Amygdala (tissue), 56 donors: ENCODE results near the gene MORC1.
"Not testable (repeated sequence)": the region's sequence is repeated elsewhere in the genome, so short reads cannot be mapped to it uniquely, and the experiment has no call there.

ENCODE experiments used
- DNase-seq, 56 donors: peaks; one replicate each; lab custom pipeline; 2025; lab: John Stamatoyannopoulos, UW

The MORC1 gene

DNA sequence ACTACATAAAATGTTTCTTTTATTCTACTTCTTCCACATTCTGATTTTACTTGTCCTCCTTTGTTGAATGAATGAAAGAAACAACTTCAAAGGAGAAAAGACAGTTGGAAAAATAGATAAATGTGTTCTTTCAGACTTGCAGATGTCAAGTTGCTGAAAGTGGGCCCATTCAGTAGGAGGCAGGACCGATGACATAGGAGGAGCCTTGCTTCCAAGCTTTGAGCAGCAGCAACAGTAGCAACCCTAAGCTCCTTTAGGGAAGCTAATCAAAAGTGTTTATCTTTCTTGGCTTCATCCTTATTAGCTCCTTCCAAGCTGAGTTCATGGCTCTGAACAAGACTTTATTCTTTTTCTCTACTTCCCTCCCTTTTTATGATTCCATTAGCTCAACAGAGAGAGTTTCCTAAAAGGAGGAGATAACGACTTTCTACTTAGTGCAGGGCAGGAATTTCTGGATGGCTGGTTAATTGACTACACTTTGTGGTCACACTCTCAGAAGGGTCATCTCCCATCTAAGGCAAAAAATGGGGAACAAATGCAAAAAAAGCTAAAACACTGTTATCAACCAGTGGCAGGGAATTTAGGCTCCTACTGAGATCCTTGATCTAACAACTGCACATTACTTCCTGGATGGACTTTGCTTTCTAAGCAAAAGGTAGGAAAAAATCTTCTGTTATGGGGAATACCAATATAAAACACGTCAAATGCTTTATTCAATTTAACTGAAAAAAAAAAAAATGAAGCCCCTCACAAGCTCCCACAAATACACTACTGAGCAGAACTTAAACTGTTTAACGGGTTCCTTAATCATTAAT, 4.8 kb downstream of the MORC1 start:
- DNase-seq = no peak

DNA sequence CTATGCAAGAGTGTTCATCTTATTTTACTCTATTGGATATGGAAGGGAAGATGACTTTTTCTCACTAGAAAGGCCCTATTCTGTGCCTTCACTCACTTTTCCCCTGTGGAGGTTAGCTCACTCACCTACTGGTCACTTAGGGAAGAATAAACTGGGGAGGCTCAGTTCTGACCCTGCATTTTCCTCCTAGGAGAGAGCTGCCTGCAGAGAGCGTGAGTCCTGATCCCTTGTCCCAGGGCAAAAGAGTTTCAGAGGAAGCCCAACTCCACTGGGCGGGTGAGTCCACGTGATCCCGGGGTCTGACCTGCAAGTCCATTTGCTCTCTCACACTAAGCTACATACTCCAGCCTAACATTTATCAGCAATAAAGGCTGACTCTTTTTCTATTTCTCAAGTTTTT, 8.4 kb downstream of the MORC1 start:
- no peak for DNase-seq

DNA sequence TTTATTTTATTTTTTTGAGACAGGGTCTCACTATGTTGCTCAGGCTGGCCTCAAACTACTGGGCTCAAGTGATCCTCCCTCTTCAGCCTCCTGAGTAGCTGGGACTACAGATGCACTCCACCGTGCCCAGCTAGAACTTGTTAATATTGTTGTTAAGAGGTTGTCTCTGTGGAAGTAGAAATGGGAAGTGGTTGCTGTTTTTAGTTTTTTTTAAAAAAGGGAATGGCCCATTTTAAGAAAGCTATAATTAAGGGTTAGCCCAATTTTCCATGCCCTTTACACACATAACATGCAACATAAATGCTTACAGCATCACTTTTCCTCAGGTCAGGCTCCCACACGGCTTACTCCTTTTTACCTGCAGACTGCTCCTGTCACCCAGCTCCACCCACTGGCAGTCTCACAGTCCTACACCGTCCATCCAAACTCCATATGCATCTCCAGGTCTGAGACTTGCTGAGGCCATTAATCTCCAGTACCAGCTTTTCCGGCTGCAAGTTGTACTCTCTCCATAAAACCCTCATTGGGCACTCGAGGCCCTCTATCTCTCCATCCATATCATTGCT, 19.8 kb downstream of the MORC1 start:
- no peak for DNase-seq

DNA sequence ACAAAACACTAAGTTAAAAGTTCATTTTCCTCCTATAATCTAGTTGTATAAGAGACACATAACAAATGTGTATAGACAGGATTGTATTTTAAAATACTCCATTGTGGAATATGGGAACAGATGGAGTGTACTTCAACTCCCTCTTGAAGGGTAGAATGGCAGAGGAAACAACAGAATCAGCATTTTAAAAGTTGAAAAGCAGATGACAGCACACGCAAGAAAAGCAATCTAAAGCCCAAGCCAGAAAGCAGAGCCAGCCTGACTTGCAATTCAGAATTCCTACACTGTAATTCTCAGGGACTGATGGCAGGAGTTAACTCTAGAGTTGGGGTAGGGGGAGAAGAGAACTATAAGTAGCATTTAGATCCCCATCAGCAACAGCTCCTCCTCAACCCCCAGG, 22.8 kb downstream of the MORC1 start:
- no peak for DNase-seq

DNA sequence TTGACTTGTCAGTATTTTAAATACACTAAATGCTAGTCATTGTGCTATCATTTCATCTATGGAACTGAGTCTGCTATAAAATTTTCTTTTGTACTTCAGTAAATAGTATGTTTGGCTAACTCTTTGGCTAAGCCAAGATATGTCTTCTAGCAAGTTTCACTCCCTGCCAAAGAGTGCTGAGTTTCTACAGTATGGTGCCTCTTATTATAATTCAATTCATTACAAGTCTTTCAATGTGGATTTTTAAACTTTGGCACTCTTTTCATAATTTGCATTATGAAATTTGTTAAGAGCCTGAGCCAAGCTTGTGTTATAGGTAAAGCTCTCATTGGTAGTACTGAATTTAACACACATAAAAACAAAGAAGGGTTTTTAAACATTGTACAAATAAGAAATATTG, 24.4 kb downstream of the MORC1 start:
- no peak for DNase-seq

DNA sequence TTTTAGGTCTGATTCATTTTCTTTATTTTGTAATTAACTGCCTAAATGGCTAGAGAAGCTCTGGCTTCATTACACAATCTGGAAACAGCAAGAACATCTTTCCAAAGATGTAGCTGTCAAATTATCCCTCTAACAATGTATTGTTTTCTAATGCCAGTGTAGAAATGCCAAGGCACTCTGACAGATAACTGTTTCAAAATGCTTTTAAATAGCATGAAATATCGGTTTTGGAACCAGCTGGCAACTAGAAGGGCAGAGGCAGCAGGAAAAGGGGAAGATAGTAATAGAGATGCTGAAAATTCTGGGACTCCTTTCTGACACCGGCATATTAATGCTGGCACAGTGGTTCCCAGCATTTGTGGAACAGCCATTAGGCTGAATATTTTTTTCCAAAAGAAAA, 26.1 kb downstream of the MORC1 start:
- DNase-seq = no peak

DNA sequence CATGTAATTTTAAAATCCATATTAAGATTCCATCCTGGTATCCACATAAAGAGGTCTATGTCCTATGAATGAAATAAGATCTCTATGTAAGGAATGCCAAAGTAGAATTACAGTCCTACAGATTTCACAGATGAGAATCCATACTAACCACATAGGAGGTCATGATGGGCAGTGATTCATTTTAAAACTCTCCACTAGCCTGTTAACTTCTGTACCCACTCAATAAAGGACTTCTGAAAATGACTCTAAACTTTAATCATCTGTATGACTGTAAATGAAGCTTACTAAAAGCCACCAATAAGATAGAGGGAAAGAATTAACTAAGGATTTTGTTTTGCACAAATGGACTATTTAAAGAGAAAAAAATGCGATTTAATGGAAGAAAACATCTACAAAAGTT, 28.7 kb downstream of the MORC1 start:
- DNase-seq = no peak

DNA sequence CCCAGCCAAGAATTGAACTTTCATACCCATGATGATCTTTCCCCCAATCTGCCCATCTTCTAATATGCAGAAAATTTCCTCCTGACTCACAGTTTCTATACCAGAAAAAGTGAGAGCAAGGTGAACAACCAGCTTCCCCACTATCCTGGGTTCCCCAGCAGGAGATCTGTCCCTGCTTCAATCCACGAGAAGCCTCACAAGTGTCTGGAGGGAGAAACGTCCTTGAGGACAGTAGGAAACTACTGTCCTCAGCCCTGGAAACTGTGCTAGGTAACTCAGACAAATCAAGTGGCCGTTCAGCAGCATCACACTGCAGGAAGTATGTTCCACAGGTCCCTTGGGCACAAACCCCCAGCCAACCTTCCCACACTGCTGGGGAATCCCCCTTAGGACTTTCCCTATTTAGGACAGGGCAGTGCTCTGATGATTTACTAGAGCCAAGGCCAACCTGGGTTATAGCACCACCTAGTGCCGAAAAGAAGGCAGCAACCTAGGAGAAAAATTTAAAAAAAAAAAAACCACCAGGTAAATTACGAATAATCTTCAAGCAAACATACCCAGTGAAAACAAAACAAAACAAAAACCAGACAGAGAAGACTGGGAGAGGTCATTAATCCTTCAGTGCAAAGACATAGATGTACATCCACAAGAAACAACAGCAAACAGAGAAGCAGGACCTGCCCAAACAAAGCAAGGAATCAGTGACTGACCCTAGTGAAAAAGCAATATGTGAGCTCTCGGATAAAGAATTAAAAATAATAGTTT, 36.0 kb downstream of the MORC1 start:
- no peak for DNase-seq

DNA sequence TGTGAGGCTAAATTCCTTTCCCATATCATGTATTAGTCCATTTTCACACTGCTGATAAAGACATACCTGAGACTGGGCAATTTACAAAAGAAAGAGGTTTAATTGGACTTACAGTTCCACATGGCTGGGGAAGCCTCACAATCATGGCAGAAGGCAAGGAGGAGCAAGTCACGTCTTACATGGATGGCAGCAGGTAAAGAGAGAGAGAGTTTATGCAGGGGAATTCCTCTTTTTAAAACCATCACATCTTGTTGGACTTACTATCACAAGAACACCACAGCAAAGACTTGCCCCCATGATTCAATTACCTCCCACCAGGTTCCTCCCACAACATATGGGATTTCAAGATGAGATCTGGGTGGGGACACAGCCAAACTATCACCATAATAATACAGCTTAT, 37.8 kb downstream of the MORC1 start:
- not testable (repeated sequence) for DNase-seq

DNA sequence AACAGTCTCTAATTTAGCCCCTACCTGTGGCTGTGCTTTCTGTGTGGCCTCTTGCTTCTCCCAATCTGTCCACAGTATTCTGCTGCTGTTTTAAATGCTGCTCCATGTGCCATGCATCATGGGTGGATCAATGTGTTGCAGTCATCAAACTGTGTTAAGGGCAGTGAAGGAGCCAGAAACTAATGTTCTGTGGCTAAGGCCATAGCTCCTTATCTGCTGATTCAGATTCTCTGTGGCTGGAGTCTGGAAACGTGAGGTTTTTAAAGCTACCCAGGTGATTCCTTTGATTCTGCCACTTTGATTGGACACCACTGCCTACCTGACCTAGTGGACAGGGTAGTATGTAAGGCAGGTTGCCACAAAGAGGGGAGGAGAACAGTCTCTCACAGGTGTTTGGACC, 44.8 kb downstream of the MORC1 start:
- DNase-seq = no peak

DNA sequence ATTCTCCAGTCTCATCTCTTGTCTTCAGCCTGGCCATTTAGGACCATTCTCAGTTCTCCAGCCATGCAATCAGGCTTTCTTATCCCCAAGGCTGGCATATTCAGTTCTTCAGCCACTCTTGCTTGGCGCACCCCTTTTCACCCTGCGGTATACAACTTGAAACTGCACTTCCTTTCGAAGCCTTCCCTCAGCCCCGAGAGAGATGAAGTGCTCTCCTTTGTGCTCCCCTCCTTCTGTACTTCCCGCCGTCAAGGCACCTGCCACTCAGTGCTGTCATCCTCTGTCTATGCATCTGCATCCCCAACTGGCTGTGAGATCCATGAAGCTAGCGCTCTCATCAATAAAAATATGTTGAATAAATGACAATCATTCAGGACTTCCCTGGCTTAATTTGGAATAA, 45.7 kb downstream of the MORC1 start:
- DNase-seq = no peak

DNA sequence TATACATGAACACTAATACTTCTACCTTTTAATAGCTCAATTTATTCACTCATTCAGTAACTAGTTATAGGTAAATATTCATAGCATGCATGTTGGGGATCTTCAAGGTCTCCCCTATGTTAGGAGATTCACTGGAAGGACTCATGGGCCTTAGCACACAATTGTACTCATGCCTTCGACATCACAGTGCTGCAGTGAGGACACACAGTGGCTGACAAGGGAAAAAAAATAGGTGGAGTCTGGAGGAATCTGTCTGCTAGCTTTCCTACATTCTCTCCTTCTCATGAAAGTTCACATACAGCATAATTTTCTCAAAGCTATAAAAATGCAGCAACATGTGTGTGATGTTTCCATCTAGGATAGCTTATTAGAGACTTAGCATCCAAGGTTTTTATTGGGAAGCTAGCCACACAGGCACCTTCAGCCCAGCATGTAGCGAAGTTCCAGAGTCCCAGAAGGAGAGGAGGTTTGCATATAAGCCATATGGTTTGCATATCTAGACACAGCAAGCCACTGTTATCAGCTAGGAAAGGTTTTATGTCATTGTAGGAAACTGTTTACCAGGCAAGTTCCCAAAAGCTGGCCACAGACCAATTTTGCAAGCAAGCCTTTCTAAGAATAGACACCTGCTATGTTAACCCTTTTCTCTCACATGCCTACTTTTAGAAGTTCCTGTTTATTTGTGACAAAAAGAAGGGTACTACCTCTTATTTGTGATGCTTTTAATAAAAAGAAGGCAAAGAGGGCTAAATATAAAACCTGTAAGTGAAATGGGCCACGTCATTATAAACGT, 46.4 kb downstream of the MORC1 start:
- DNase-seq = no peak

DNA sequence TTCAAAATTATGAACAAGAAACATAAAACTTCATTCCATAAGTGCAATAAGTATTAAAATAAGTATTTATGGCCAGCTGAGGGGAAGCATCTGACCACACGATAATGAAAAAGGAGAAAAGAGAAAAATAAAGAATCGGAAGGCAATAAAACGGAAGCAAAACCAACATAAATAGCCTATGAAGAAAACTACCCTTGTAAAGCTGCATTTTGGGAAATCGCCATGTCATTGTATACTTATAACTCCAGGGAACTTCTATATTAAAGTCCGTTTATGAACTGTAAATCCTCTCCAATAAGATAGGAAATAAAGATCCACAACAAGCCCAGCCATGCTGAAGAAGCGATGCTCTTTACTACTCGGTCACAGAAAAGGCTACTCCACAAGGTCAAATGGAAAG, 47.7 kb downstream of the MORC1 start:
- no peak for DNase-seq

DNA sequence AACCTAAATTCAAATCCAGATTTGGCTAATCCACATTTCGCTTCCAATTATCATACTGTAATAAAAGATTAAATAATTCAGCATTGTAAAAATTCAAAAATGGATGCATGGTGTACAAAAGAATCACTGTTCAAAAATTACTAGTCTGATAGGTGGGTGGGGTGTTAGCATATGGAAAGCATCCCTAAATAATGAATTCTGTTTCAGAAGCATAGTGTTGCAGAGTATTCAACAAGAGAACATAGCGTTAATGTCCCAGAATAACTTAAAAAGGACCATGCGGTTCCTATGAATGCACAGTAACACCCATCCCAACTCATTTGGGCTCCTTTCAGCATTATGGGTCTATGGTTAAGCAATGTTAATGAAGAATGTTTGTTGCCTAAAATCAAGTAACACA, 51.1 kb downstream of the MORC1 start:
- no peak for DNase-seq

DNA sequence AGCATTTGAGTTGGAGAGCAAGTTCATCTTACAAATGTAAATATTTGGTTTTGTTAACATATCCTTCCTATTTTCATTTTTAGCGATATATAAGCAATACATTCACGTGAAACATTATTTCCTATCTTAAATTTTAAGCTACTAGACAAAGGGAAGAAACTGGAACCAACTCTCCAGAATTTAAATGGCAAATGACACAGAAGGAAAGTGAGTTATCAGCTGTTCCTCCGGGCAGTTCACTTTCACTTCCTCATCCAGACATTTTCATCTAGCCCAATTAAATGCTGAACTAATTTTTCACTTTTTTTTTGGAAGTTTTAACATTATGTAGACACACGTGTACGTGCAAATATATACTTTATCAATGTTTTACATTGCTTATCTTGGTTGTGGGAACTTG, 58.7 kb downstream of the MORC1 start:
- DNase-seq = no peak

DNA sequence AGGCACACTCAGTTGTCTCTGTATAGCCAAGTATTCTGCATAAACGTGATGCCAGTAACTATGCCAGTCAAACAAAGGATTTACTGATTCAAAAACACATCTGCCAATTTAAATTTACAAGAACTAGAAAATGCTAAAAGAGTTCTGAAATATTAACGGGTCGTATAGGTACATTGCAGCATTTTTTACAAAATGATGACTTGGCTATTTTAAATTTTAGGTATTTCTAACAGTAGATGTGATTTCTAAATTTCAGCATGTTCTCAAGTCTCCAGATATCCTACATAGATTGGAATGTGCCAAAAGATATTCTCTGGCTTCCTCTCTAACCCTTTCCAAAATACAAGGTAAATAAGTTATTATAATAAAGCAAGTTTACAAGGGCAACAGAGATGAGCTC, 60.3 kb downstream of the MORC1 start:
- no peak for DNase-seq

DNA sequence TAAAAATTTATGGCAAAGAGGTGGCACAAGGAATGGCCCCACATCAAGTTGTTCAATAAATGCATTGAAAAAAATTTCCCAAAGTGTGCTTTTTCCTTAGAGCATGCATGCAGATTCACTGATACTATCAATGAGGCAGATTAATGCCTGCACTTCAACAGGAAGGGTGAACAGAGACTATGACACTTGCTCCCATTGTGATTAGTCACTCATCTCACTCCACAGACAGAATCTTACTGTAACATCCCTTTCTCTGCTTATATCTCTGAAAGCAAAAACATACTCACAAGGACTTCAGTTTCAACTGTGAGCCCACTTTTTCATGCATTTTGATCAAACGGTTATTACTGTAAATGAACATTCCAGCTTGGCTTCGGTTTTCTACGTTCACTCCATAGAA, 60.9 kb downstream of the MORC1 start:
- no peak for DNase-seq

DNA sequence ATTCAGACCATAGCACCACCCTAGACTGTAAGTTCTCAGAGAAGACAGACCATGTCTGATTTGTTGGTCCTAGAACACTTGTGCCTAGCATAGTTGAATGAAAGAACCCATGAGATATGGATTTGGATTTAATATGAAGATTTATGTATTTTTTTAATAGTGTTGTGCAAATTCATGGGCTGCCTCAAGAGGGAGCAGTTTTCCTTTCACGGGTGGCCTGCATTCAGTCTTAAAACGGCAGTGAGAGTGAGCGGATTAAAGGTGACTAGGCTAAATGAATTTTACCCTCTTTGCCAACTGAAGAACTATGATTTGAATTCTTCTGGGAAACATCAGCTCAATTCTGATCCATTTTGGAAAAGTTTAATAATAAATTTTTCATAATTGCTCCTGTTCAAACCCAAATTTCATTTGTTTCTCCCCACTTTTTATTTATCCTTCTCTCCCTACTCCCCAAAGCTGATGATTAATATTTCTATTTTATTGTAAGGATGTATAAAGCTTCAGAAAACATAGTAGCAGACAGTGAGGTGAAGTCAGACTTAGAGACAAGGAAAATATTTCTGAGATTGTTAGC, 67.3 kb downstream of the MORC1 start:
- DNase-seq = no peak

DNA sequence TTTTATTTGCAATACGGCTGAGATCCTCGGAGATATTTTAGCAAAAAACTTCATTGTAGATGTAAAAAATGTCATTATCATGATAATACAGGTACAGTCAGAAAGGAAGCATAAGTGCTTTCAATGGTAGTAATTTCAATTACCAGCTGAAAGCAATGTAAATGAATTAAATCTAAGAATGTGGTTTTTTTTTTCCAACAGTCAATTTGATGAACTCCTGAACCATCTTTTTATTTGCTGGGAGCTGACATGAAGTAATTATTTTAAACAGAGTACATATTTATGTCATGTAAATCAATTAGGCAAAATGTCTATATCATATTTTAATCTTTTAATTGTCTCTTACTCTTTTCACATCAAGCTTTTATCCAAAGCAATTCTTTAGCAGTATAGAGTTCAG, 70.6 kb downstream of the MORC1 start:
- DNase-seq = no peak

DNA sequence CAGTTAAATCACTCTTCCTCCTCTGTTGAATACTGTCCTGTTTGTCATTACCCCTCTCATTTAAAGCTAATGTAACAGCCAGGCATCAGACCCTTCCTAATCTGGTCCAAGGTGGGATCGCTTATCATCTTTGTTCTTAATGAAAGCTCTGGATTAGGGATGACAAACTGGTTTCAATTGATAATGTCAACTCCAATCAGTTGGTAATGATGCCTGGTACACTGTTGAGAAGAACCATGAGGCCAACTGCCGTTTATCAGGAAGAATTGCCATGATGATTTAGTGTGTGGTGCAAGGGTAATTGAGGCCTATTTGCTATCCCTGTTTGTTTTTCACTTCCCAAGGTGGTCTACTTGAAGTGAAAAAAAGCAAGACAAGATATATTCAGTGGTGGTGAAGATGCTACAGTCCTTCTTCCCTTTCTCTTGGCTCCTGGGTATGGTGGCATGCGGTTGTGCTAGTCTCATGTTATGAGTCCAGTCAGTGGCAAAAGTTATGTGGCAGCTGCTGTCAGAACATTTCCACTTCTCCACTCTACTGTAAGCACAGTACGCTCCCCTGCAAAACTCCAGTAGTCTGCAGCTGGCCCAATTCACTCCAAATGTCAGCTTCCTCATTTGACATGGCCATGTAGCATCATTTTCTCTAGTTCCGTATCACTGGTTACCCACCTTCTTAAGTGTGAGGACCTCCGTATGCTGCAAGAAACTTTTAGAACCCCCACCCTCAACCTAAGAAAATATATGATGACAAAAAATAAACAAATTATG, 72.5 kb downstream of the MORC1 start:
- peak in 2 of 56 donors; percentile 1 to 6 for DNase-seq
